ENCODE measurements around the gene GABRA6.

DNA sequence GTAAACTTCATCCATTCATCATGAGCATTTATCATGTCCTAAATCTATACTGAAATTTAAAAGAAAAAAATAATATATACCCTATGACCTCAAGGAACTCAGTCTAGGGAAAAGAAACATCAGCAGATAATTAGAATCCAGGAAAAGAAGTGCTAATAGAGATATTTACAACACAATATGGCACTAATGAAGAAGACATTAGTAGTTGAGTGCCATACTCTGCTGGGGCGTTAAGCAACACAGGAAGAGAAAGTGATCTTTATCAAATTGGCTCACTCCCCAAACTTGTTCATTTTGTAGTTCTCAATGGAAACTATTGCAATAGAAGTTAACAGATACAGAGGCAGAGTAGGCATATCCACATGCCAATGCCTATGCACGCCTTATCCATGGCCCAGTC is 27.5 kb downstream of the GABRA6 start:
- TF ChIP-seq JUND (IDR thresholded peaks at IDR 0.05) (no peak), FOXA2 (IDR thresholded peaks at IDR 0.05) (no peak), GABPA (IDR thresholded peaks at IDR 0.05 in 1 of 2, conservative IDR thresholded peaks at IDR 0.05 in 1 of 2) (no peak)
- TF ChIP-seq, protein P1, sequence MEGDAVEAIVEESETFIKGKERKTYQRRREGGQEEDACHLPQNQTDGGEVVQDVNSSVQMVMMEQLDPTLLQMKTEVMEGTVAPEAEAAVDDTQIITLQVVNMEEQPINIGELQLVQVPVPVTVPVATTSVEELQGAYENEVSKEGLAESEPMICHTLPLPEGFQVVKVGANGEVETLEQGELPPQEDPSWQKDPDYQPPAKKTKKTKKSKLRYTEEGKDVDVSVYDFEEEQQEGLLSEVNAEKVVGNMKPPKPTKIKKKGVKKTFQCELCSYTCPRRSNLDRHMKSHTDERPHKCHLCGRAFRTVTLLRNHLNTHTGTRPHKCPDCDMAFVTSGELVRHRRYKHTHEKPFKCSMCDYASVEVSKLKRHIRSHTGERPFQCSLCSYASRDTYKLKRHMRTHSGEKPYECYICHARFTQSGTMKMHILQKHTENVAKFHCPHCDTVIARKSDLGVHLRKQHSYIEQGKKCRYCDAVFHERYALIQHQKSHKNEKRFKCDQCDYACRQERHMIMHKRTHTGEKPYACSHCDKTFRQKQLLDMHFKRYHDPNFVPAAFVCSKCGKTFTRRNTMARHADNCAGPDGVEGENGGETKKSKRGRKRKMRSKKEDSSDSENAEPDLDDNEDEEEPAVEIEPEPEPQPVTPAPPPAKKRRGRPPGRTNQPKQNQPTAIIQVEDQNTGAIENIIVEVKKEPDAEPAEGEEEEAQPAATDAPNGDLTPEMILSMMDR (IDR thresholded peaks at IDR 0.05; ENCODE audit: low read depth, low read length, missing input control), result no peak

All from liver (tissue), 3 donors.